HepG2 (cell line): ENCODE data around the gene MAPK11. TPM values are rescaled to one million over a fixed set of nuclear protein-coding genes. Genes with fewer than 3 reads are reported as not detected.

Experiments used
- ATAC-seq: fragments of 200-7000 bp; cut with Tn5 transposase; 3 replicates; pipeline ENCODE4 v1.9.1; 2020; ENCODE audit warnings: mild to moderate bottlenecking, moderate library complexity
- BruUV-seq: library from RNA; stranded (reverse); fragments of 400-500 nt; replicated peaks from 2 replicates; lab custom pipeline; 2021; lab: Mats Ljungman, UMichigan
- CTCF ChIA-PET: fragments of 300-600 bp; formaldehyde crosslinking; extraction: SDS; loops from one replicate; lab custom pipeline; 2021; ENCODE audit warnings: low total read pairs, inconsistent platforms, low intra/inter-chr PET ratio; lab: Yijun Ruan, JAX
- POLR2A ChIA-PET: fragments of 350-600 bp; sonication (Branson Sonifier 250); formaldehyde crosslinking; loops from one replicate; lab custom pipeline; 2020; ENCODE audit warnings: antibody characterized with exemption, inconsistent platforms; lab: Yijun Ruan, JAX
- DNase-seq: peaks from one replicate; pipeline ENCODE4 v3.0.0-alpha.2; 2015; ENCODE audit warnings: low spot score
- FAIRE-seq: peaks from 3 replicates; lab custom pipeline; 2011; peaks lifted over from hg19 to GRCh38; lab: Jason Lieb, UNC
- H2AFZ ChIP-seq: one replicate; pipeline ENCODE4 v1.6.1; 2011; ENCODE audit warnings: low read length, inconsistent platforms
- H3K27ac ChIP-seq: fragments of 300-600 bp; 3 replicates; pipeline ENCODE4 v1.8.0; 2011; ENCODE audit warnings: mixed run types, mild to moderate bottlenecking, mixed read lengths, low read length, inconsistent platforms; ENCODE audit not compliant: insufficient read depth; ENCODE audit errors: extremely low read length
- H3K27me3 ChIP-seq, 2 experiments: fragments of 200-600 bp in 1 of 2; 2 replicates in 1 of 2; 3 replicates in 1 of 2; pipeline versions ENCODE4 v1.6.0 to v1.8.0; 2011; ENCODE audit warnings: low read length in 2 of 2, mild to moderate bottlenecking in 2 of 2, moderate library complexity in 2 of 2, inconsistent platforms in 1 of 2; ENCODE audit not compliant: insufficient read depth in 2 of 2, control insufficient read depth in 1 of 2
- H3K36me3 ChIP-seq, 2 experiments: fragments of 200-600 bp in 1 of 2; replicated peaks in 1 of 2; 2 replicates in 1 of 2; 3 replicates in 1 of 2; pipeline versions ENCODE4 v1.5.1 to v1.8.0; 2011; ENCODE audit warnings: low read length in 2 of 2, inconsistent platforms in 1 of 2; ENCODE audit not compliant: insufficient read depth in 2 of 2, control insufficient read depth in 1 of 2
- H3K4me1 ChIP-seq: 2 replicates; pipeline ENCODE4 v1.5.1; 2012; ENCODE audit warnings: low read length, inconsistent platforms; ENCODE audit not compliant: insufficient read depth
- H3K4me2 ChIP-seq: 2 replicates; pipeline ENCODE4 v1.6.0; 2011; ENCODE audit warnings: low read depth, low read length, inconsistent platforms
- H3K4me3 ChIP-seq, 3 experiments: fragments of 200-600 bp in 1 of 3; sonication (generic), shearing (Covaris generic) in 1 of 3; replicated peaks in 1 of 3; 2 replicates each; pipeline ENCODE4 v1.5.1; 2011 to 2016; ENCODE audit warnings: low read length in 3 of 3, inconsistent platforms in 2 of 3, low read depth in 2 of 3, mild to moderate bottlenecking in 2 of 3, control low read depth in 1 of 3, mixed read lengths in 1 of 3; ENCODE audit not compliant: insufficient read depth in 1 of 3
- H3K79me2 ChIP-seq: one replicate; pipeline ENCODE4 v1.6.1; 2011; ENCODE audit warnings: low read length, inconsistent platforms; ENCODE audit not compliant: insufficient read depth
- H3K9ac ChIP-seq: 2 replicates; pipeline ENCODE4 v1.6.0; 2011; ENCODE audit warnings: mild to moderate bottlenecking, low read depth, low read length, inconsistent platforms; ENCODE audit not compliant: insufficient read depth
- H3K9me3 ChIP-seq: 2 replicates; pipeline ENCODE4 v1.5.1; 2012; ENCODE audit warnings: mild to moderate bottlenecking, low read length
- H4K20me1 ChIP-seq: 2 replicates; pipeline ENCODE4 v1.6.0; 2011; ENCODE audit warnings: inconsistent platforms, mild to moderate bottlenecking, low read length, moderate library complexity; ENCODE audit not compliant: insufficient read depth
- FOXO4 ChIP-seq: sonication (generic); formaldehyde crosslinking; conservative IDR thresholded peaks from 2 replicates; pipeline ENCODE4 v1.8.1; 2023; ENCODE audit warnings: missing genetic modification reagents
- GPN1 ChIP-seq: sonication (generic); formaldehyde crosslinking; IDR thresholded peaks from 2 replicates; pipeline ENCODE4 v1.5.1; 2020; ENCODE audit warnings: missing genetic modification reagents, borderline replicate concordance
- MXD1 ChIP-seq: sonication (generic); formaldehyde crosslinking; IDR thresholded peaks from 2 replicates; pipeline ENCODE4 v1.4.0; 2020; ENCODE audit warnings: mild to moderate bottlenecking, missing genetic modification reagents
- POLR2A ChIP-seq, 2 experiments: IDR thresholded peaks; 2 replicates each; pipeline ENCODE4 v1.6.1; 2011; ENCODE audit warnings: low read depth in 2 of 2, low read length in 2 of 2, mild to moderate bottlenecking in 1 of 2, moderate library complexity in 1 of 2; ENCODE audit not compliant: insufficient read depth in 1 of 2
- TBP ChIP-seq: sonication (generic); formaldehyde crosslinking; IDR thresholded peaks from 2 replicates; pipeline ENCODE4 v1.5.0; 2020; ENCODE audit warnings: missing genetic modification reagents
- ZBTB7B ChIP-seq: sonication (generic); formaldehyde crosslinking; IDR thresholded peaks from 2 replicates; pipeline ENCODE4 v1.4.0; 2020; ENCODE audit warnings: missing genetic modification reagents
- ZNF138 ChIP-seq: sonication (generic); formaldehyde crosslinking; IDR thresholded peaks from 2 replicates; pipeline ENCODE4 v1.5.0; 2020; ENCODE audit warnings: mild to moderate bottlenecking, low read depth, missing genetic modification reagents
- ZNF317 ChIP-seq: sonication (generic); formaldehyde crosslinking; IDR thresholded peaks from 2 replicates; pipeline ENCODE4 v1.5.0; 2020; ENCODE audit warnings: mild to moderate bottlenecking, missing genetic modification reagents
- ZSCAN21 ChIP-seq: sonication (generic); formaldehyde crosslinking; IDR thresholded peaks from 2 replicates; pipeline ENCODE4 v1.8.0; 2022; ENCODE audit warnings: mild to moderate bottlenecking, missing genetic modification reagents, moderate library complexity, borderline replicate concordance
- WGBS: methylation state at CpG from one replicate; pipeline ENCODE4 v1.1.6; 2017; ENCODE audit warnings: low lambda C conversion rate; 5-methylcytosine and 5-hydroxymethylcytosine counted together
- in situ Hi-C: cut with HindIII; loops from 2 replicates; pipeline ENCODE4 v1.10.0; 2017; ENCODE audit warnings: low pct_unique_long_range_greater_than_20kb; ENCODE audit not compliant: extremely low pct_ligation_motif_present
- intact Hi-C: fragments of 100-400 bp; cut with micrococcal nuclease; formaldehyde crosslinking; loops from one replicate; pipeline ENCODE4 v1.10.0; 2022; ENCODE audit not compliant: unreplicated experiment
- polyA plus RNA-seq, 8 experiments: library from polyadenylated mRNA; depleted of rRNA in 3 of 8; stranded (reverse) in 7 of 8; unstranded in 1 of 8; fragments of >200 nt; fragmentation: Illumina TruSeq in 4 of 8; extraction: Trizol in 4 of 8; gene quantifications; 2 replicates each; pipeline versions ENCODE4 v1.2.1 to v1.2.3, GENCODE V29; 2011 to 2016; ENCODE audit warnings: low read depth in 4 of 8, missing spikeins in 1 of 8, mixed read lengths in 1 of 8; ENCODE audit not compliant: insufficient read depth in 1 of 8
- total RNA-seq, 5 experiments: library from RNA; depleted of rRNA; stranded (reverse); fragments of >200 nt; fragmentation: Illumina TruSeq; extraction: Trizol; gene quantifications; 2 replicates each; pipeline ENCODE4 v1.2.3, GENCODE V29; 2016; ENCODE audit warnings: low read depth in 1 of 5
- TF ChIP-seq, protein P1 (sequence below): sonication (generic); formaldehyde crosslinking; IDR thresholded peaks from 2 replicates; pipeline ENCODE4 v1.8.1; 2023; ENCODE audit warnings: mild to moderate bottlenecking, missing genetic modification reagents
- TF ChIP-seq, protein P2 (sequence below): sonication (generic); formaldehyde crosslinking; IDR thresholded peaks from 2 replicates; pipeline ENCODE4 v1.4.0; 2020; ENCODE audit warnings: missing genetic modification reagents

MAPK11 gene
- total and polyA plus RNA-seq, 2 of the 13 experiments (the other 11 are each of a cell fraction or from before 2014, with no cell fraction given): 0.15 to 0.17 TPM

DNA sequence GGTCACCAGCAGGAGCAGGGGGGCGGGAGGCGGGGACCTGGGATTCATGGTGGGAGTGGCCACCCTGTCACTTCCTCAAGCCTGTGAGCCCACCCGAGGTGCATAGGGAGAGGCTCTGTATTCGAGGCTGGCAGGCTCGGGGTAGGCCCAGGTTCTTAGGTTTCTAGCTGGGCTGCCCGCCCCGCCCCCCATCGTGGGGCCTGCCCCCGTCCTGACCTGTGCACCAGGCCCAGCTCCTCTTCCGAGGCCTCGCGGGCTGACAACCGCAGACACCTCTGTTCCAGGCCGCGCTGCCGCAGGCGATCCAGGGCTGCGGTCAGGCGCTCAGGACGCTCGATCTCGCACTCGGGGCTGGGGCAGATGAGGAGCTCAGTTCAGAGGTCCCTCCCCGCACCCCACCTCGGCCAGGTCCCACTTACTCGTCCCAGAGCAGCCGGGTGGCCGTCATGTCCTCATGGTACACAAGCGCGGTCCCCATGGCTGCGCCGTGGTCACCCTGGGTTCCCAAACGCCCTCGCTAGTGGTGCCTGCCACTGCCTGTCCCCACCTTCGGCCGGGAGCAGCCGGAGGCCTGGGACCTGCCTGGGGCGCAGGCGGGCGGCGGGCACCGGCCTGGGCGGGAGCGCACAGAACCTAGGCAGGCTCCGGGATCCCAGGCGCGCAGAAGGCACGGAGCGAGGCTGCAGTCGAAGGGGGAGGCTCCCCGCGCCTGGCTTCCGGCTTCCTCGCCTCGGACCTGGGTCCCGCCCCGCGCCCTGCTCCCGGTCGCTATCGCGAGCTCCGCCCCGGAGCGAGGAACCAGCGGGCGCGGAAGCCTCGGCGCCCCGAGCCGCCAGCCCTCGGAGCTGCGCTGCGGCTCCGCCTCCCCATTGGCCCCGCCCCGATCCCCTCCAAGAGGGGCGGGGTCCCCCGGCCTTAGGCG is 19.4 kb downstream of the MAPK11 start, which contains the start of gene HDAC10 (continued):
- TF ChIP-seq, protein P1, sequence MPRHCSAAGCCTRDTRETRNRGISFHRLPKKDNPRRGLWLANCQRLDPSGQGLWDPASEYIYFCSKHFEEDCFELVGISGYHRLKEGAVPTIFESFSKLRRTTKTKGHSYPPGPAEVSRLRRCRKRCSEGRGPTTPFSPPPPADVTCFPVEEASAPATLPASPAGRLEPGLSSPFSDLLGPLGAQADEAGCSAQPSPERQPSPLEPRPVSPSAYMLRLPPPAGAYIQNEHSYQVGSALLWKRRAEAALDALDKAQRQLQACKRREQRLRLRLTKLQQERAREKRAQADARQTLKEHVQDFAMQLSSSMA (CRISPR knock-in tag): no peak
- TF ChIP-seq, all 625 proteins: peak for 158

DNA sequence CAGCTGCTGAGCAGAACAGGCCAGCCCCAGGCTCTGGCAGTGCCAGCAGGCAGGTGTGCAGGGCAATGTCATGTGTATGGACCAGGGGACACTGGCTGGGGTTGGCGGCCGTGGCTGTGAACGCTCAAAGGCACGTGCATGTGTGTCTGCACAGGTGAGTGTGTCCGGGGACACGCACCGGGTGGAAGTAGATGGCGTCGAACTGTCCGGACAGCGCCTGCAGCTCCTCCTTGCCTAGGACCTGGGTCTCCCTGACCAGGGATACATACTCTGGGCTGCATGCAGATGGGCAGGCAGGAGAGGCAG is 20.0 kb downstream of the MAPK11 start:
- Histone ChIP-seq H3K36me3 (peaks cover 4 to 9% of the 10 kb centered on the region in 2 experiments; a peak in 3 of 5 replicates), H3K27me3 (no peaks in the 10 kb centered on the region; a peak in 1 of 5 replicates), H3K27ac (peak overlapping the region; percentile 76), H3K4me3 (peak overlapping the region; percentile 68 to 92 (median 84); a peak in 5 of 6 replicates), H3K79me2 (peaks cover 13% of the 10 kb centered on the region), H3K9ac (peak overlapping the region; percentile 84), H2AFZ (no peak overlapping the region), H3K9me3 (no peaks in the 10 kb centered on the region), H3K4me1 (peaks cover 49% of the 10 kb centered on the region), H4K20me1 (no peaks in the 10 kb centered on the region), H3K4me2 (peak overlapping the region; percentile 96)
- ATAC-seq (no peak), DNase-seq (no peak), FAIRE-seq (no peak)
- CTCF ChIA-PET: interaction anchor here (1.2 kb wide), 1 partner anchor 9 kb away, joined by 4 read pairs; no protein-coding TSS in a partner anchor
- intact Hi-C loops (no loop called here), in situ Hi-C loops (no loop called here)
- BruUV-seq: no TSS peak
- 60% methylated on average over 5 of the region's 11 CpGs for WGBS
- TF ChIP-seq FOXO4: 0 out of 2 replicates have a peak, but pooled peaks have one; percentile 46
- TF ChIP-seq MXD1 (CRISPR knock-in tag): peak; percentile 3; the same call in 1 of the 2 replicates
- TF ChIP-seq TBP (CRISPR knock-in tag): no peak
- no peak for TF ChIP-seq ZBTB7B (CRISPR knock-in tag)
- no peak for TF ChIP-seq ZNF138 (CRISPR knock-in tag)
- peak; percentile 56; the same call in 1 of the 2 replicates for TF ChIP-seq GPN1 (CRISPR knock-in tag)
- TF ChIP-seq, protein P2, sequence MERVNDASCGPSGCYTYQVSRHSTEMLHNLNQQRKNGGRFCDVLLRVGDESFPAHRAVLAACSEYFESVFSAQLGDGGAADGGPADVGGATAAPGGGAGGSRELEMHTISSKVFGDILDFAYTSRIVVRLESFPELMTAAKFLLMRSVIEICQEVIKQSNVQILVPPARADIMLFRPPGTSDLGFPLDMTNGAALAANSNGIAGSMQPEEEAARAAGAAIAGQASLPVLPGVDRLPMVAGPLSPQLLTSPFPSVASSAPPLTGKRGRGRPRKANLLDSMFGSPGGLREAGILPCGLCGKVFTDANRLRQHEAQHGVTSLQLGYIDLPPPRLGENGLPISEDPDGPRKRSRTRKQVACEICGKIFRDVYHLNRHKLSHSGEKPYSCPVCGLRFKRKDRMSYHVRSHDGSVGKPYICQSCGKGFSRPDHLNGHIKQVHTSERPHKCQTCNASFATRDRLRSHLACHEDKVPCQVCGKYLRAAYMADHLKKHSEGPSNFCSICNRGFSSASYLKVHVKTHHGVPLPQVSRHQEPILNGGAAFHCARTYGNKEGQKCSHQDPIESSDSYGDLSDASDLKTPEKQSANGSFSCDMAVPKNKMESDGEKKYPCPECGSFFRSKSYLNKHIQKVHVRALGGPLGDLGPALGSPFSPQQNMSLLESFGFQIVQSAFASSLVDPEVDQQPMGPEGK (CRISPR knock-in tag): 0 out of 2 replicates have a peak, but pooled peaks have one; percentile 4
- peak in 1 of 2 experiments; percentile 36; a peak in 1 of 4 replicates for TF ChIP-seq POLR2A (IDR thresholded peaks at IDR 0.05; ENCODE audit: insufficient read depth in 1 of 2, low read depth in 2 of 2, low read length in 2 of 2)
- TF ChIP-seq ZNF317 (CRISPR knock-in tag): 0 out of 2 replicates have a peak, but pooled peaks have one; percentile 1
- peak; percentile 22; the same call in 1 of the 2 replicates for TF ChIP-seq ZSCAN21
- POLR2A ChIA-PET: interaction anchor here (1.5 to 2.3 kb wide), 8 partner anchors 9 to 275 kb away, joined by 3 to 14 read pairs (median 6); partner anchors contain the start of genes DENND6B and SCO2
